ENCODE results near the gene CMTM2.

The CMTM2 gene

DNA sequence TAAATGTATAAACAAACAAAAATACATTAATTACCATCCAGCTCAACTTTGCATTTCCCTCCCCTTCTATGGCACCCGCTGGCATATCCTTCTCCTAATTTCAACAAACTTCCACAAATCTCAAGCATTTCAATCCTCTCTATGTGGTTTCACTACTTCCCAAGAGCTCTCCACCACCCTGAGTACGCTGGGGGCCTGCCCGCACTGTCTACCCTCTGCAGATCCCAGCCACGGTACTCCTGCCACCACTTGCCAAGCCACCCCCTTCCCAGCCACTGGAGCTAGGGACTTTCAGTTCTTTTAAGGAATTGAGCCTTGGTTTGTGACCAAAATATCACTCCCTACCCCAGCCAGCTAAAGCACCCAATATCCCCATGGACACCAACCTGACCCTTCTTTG is 31.2 kb upstream of the CMTM2 start:
- H3K27me3 ChIP-seq (ENCODE audit: low read length), result no peaks in the 10 kb centered on the region
- no peak overlapping the region for H2AFZ ChIP-seq (ENCODE audit: low read depth, low read length, severe bottlenecking)
- no peaks in the 10 kb centered on the region for H3K36me3 ChIP-seq (ENCODE audit: low read length)
- H3K27ac ChIP-seq (ENCODE audit: low read depth, low read length), result no peak overlapping the region
- no peak overlapping the region for H3K4me3 ChIP-seq (ENCODE audit: insufficient read depth, low read length, poor library complexity, severe bottlenecking)
- no peak overlapping the region for H3K4me2 ChIP-seq (ENCODE audit: low read depth, low read length, poor library complexity, severe bottlenecking)
- peaks cover 5% of the 10 kb centered on the region; the same call in 1 of the 2 replicates for H3F3A ChIP-seq (ENCODE audit: insufficient read depth)
- no peaks in the 10 kb centered on the region for H3K9me3 ChIP-seq (ENCODE audit: insufficient read depth, low read length)
- H3K9me2 ChIP-seq (replicated peaks; ENCODE audit: insufficient read depth, low read length), result no peaks in the 10 kb centered on the region
- H4K20me1 ChIP-seq (ENCODE audit: low read depth, low read length), result no peaks in the 10 kb centered on the region
- H3K9ac ChIP-seq (ENCODE audit: low read length), result no peak overlapping the region
- peaks cover 5% of the 10 kb centered on the region for H3K79me2 ChIP-seq (ENCODE audit: insufficient read depth, low read length)
- no peak for TF ChIP-seq EZH2phosphoT487 (conservative IDR thresholded peaks at IDR 0.05; ENCODE audit: low read length)
- TF ChIP-seq, protein P1, sequence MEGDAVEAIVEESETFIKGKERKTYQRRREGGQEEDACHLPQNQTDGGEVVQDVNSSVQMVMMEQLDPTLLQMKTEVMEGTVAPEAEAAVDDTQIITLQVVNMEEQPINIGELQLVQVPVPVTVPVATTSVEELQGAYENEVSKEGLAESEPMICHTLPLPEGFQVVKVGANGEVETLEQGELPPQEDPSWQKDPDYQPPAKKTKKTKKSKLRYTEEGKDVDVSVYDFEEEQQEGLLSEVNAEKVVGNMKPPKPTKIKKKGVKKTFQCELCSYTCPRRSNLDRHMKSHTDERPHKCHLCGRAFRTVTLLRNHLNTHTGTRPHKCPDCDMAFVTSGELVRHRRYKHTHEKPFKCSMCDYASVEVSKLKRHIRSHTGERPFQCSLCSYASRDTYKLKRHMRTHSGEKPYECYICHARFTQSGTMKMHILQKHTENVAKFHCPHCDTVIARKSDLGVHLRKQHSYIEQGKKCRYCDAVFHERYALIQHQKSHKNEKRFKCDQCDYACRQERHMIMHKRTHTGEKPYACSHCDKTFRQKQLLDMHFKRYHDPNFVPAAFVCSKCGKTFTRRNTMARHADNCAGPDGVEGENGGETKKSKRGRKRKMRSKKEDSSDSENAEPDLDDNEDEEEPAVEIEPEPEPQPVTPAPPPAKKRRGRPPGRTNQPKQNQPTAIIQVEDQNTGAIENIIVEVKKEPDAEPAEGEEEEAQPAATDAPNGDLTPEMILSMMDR (IDR thresholded peaks at IDR 0.05; ENCODE audit: insufficient read depth, low read length, poor library complexity, severe bottlenecking), result no peak

DNA sequence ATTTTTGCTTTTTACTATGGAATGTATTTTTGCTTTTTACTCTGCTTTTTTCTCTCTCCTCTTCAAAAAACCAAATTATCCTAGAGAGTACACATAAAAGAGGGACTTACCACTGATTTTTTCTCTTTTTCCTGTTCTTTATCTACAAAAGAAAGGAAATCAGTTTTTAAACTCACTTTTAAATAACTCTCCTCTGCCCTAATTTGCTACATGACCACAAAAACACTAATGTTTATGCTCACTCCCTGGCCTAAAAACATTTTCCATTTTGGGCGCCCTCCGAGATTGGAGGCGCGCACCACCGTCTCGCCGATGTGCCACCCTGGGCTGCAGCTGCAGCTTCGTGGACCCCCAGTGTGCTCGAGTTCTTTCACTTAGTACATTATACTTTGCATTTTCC is 30.4 kb upstream of the CMTM2 start:
- H3K9ac ChIP-seq (ENCODE audit: low read length), result peak overlapping the region; percentile 63; the same call in 1 of the 2 replicates
- H2AFZ ChIP-seq (ENCODE audit: low read depth, low read length, severe bottlenecking), result no peak overlapping the region
- peaks cover 5% of the 10 kb centered on the region; the same call in 1 of the 2 replicates for H3F3A ChIP-seq (ENCODE audit: insufficient read depth)
- H3K9me2 ChIP-seq (replicated peaks; ENCODE audit: insufficient read depth, low read length), result no peaks in the 10 kb centered on the region
- no peak overlapping the region for H3K27ac ChIP-seq (ENCODE audit: low read depth, low read length)
- TF ChIP-seq, protein P1 (IDR thresholded peaks at IDR 0.05; ENCODE audit: insufficient read depth, low read length, poor library complexity, severe bottlenecking), result no peak
- TF ChIP-seq EZH2phosphoT487 (conservative IDR thresholded peaks at IDR 0.05; ENCODE audit: low read length), result 0 out of 2 replicates have a peak, but pooled peaks have one; percentile 52
- H3K4me3 ChIP-seq (ENCODE audit: insufficient read depth, low read length, poor library complexity, severe bottlenecking), result no peak overlapping the region
- H3K4me2 ChIP-seq (ENCODE audit: low read depth, low read length, poor library complexity, severe bottlenecking), result peak overlapping the region; percentile 79
- no peaks in the 10 kb centered on the region for H3K9me3 ChIP-seq (ENCODE audit: insufficient read depth, low read length)
- H4K20me1 ChIP-seq (ENCODE audit: low read depth, low read length), result no peaks in the 10 kb centered on the region
- H3K36me3 ChIP-seq (ENCODE audit: low read length), result no peaks in the 10 kb centered on the region
- peaks cover 13% of the 10 kb centered on the region for H3K79me2 ChIP-seq (ENCODE audit: insufficient read depth, low read length)
- no peaks in the 10 kb centered on the region for H3K27me3 ChIP-seq (ENCODE audit: low read length)

DNA sequence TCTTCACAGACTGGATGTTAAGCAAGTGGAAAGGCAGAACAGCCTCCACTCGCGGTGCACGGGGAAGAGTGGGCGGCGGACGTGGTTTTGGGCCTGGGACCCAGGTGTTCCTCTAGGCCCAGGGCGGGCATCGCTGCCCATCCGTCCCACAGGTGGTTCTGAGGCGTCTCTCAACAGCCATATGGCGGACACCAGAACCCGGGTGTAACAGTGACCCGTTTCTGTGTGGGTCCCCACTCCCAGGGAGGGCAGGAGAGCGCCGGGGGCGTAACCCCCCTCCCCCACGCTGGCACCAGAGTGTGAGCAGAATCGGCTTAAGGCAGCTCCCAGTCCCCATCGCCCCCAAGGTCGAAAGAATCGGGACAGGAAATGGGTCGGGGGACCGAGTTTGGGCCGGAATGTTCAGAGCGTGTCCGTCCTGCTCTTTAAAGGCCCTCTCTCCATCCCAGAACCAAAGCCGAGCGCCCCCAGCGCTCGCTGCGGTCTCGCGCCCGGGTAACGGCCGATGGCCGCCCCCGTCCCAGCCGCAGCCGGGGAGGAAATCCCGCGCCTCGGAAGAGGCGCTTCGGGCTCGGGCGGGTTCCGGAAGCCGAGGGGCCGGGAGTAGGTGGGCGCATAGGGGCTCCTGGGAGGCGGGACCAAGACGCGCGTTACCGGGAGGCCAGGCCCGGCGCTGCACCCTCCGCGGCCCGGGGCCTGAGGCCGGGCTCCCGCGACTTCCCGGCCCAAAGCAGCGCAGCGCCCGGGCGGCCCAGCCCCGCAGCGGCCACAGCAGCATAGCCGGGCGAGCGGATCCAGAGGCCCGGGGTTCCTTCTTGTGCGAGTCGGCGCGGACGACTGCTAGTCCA is 29.8 kb upstream of the CMTM2 start, which contains the start of gene TK2:
Gene TK2 (minus strand): TSS at position 839 of the 848 bp plus-strand sequence. CDS start 61 bp downstream, at position 778.
- peak within 1 kb of the TSS; percentile 79 for H3K4me2 ChIP-seq (ENCODE audit: low read depth, low read length, poor library complexity, severe bottlenecking)
- peaks cover 20% of the 10 kb centered on the region for H3K79me2 ChIP-seq (ENCODE audit: insufficient read depth, low read length)
- H3K27ac ChIP-seq (ENCODE audit: low read depth, low read length), result no peak within 1 kb of the TSS
- H3K9ac ChIP-seq (ENCODE audit: low read length), result peak within 1 kb of the TSS; percentile 63
- H4K20me1 ChIP-seq (ENCODE audit: low read depth, low read length), result no peaks in the 10 kb centered on the region
- H3K36me3 ChIP-seq (ENCODE audit: low read length), result no peaks in the 10 kb centered on the region
- no peaks in the 10 kb centered on the region for H3K27me3 ChIP-seq (ENCODE audit: low read length)
- no peaks in the 10 kb centered on the region for H3K9me2 ChIP-seq (replicated peaks; ENCODE audit: insufficient read depth, low read length)
- TF ChIP-seq, protein P1 (IDR thresholded peaks at IDR 0.05; ENCODE audit: insufficient read depth, low read length, poor library complexity, severe bottlenecking), result no peak
- no peak for TF ChIP-seq EZH2phosphoT487 (conservative IDR thresholded peaks at IDR 0.05; ENCODE audit: low read length)
- no peaks in the 10 kb centered on the region for H3K9me3 ChIP-seq (ENCODE audit: insufficient read depth, low read length)
- peak within 1 kb of the TSS; percentile 90 for H2AFZ ChIP-seq (ENCODE audit: low read depth, low read length, severe bottlenecking)
- peaks cover 6% of the 10 kb centered on the region; the same call in 1 of the 2 replicates for H3F3A ChIP-seq (ENCODE audit: insufficient read depth)
- H3K4me3 ChIP-seq (ENCODE audit: insufficient read depth, low read length, poor library complexity, severe bottlenecking), result peak within 1 kb of the TSS; percentile 56
